GM18502 (cell line): Measurements from ENCODE around the gene SUSD1.
"Not testable (repeated sequence)": the region's sequence is repeated elsewhere in the genome, so short reads cannot be mapped to it uniquely, and the experiment has no call there.

Experiments
- ATAC-seq: cut with Tn5 transposase; IDR thresholded peaks from one replicate; pipeline ENCODE4 v1.9.1; 2021; ENCODE audit warnings: mild to moderate bottlenecking; ENCODE audit not compliant: unreplicated experiment, poor library complexity

SUSD1 gene

DNA sequence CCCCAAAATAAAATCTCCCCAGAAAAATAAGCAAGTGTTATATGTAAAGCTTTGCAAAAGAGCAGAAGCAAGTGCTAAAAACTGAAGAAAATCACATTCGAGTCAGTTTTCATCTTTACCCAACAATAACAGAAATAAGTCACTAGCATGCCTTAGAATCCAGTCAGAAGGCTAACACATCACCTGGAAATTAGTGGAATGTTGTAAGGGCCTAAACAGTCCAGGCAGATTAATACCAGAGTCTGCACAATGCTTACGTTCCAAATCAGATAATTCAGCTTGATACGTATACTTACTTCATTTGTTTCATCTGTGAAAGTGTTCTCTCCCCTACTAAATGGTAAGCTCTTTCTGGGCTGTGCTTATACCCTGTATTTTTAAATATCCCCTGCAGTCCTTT, 42.7 kb downstream of the SUSD1 start:
- ATAC-seq, result no peak

DNA sequence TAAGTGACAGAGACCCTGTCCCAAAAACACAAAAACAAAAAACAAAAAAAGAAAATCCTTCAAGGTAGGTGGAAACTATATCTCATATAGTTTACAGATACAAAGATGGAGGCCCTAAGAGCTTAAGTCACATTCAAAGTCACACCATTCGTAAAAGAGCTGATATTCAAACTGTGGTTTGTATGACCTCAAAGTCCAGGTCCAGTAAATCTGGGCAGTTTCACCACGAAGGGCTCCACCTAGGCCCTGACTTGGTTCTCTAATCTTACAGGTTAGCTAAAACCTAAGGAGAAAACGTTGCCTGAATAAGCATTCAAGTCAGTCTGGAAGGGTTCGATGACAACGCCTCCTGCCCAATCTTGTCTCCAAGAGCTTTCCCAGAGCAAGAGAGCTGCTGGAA, 44.1 kb downstream of the SUSD1 start:
- ATAC-seq, result no peak

- no peak for ATAC-seq
Observed at GRCh38 chr9:112130347-112130746, 44.8 kb downstream of the SUSD1 start.

DNA sequence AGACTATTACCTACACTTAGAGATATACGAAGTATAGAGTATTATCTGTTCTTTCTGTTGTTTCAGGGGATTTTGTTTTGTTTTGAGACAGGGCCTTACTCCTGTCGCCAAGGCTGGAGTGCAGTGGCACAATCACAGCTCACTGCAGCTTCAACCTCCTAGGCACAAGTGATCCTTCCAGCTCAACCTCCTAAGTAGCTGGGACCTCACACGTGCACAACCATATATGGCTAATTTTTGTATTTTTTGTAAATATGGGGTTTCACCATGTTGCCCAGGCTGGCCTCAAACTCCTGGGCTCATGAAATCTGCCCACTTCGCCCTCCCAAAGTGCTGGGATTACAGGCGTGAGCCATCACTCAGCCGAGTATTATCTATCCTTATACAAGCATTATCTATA, 45.9 kb downstream of the SUSD1 start:
- no peak for ATAC-seq

DNA sequence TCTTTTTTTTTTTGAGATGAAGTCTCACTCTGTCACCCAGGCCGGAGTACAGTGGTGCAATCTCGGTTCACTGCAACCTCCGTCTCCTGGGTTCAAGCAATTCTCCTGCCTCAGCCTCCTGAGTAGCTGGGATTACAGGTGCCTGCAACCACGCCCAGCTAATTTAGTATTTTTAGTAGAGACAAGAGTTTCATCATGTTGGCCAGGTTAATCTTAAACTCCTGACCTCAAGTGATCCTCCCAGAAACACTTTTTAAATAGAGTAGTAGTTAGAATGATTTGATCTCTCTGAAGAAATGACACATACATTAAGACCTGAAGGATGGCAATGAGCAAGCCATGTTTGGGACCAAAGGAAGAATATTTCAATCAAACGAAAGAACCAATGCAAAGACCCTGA, 46.7 kb downstream of the SUSD1 start:
- ATAC-seq, result not testable (repeated sequence)

DNA sequence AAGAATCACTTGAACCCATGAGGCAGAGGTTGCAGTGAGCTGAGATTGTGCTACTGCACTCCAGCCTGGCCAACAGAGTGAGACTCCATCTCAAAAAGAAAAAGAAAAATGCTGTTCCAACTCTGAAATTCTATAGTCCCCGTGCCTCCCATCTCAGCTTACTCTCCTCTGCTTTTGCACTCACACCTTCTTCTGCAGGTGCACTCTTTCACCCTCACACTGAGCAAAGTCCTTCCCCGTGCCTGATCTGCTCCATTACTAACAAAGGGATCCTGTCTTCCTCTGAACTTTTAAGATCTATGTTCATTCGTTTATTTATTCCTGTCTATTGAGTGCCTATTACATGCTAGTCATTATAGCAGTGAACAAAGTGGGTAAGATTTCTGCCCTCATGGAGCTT, 47.8 kb downstream of the SUSD1 start:
- no peak for ATAC-seq

DNA sequence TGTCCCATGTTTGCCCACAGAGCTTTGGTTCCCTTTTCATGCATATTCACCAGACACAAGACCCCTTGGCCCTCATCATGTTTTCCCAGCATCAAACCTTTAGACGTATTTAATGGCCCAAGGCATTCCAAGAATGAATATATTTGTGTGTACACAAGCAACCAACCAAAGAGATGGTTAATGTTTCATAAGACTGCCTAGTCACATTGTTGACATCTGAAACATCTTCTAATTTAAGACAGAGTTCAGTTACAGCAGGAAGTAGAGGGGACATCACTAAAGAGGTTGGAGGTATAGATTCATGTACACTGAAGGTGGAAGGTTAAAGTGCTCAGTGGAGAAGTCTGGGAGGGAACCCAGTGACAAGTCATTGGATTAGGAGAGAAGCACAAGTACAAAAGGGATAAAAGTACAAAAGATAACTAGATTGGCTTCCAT, 49.1 kb downstream of the SUSD1 start:
- ATAC-seq, result no peak

DNA sequence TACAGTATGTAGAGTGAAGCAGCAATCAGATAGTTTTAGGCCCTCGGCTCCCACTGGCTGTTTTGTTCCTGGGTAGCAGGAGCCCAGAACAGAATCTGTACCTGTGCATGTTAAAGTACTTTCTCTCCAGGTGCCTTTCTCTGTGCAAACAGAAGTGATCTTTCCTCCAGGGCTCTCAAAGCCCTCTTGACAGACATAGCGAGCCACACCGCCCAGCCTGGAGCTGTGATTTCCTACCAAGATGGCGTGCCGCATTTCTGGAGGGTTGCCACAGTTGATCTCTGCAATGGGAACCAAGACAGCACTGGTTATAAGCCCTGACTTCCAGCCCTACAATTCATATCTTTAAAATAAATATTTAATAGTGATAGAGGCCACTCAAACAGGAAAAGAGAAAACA, 50.9 kb downstream of the SUSD1 start:
- no peak for ATAC-seq

GRCh38 chr9:112121633-112122032, 53.5 kb downstream of the SUSD1 start:
- no peak for ATAC-seq

- no peak for ATAC-seq
Observed at GRCh38 chr9:112120439-112120925, 54.6 kb downstream of the SUSD1 start.

DNA sequence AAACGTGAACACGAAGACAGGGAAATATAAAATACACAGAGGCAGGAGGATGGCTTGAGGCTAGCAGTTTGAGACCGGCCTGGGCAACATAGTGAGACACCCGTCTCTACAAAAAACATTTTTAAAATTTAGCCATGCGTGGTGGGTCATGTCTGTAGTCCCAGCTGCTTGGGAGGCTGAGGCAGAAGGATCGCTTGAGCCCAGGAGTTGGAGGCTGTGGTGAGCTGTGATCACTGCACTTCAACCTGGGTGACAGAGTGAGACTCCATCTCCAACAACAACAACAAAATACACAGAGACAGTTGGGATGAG, 55.1 kb downstream of the SUSD1 start:
- ATAC-seq, result no peak

- ATAC-seq, result no peak
Observed at GRCh38 chr9:112119225-112120029, 55.7 kb downstream of the SUSD1 start.

- ATAC-seq, result no peak
Observed at GRCh38 chr9:112118009-112118408, 57.1 kb downstream of the SUSD1 start.

GRCh38 chr9:112115970-112116753, 58.9 kb downstream of the SUSD1 start:
- ATAC-seq, result no peak

- ATAC-seq, result no peak
Observed at GRCh38 chr9:112115109-112115508, 60.0 kb downstream of the SUSD1 start.

DNA sequence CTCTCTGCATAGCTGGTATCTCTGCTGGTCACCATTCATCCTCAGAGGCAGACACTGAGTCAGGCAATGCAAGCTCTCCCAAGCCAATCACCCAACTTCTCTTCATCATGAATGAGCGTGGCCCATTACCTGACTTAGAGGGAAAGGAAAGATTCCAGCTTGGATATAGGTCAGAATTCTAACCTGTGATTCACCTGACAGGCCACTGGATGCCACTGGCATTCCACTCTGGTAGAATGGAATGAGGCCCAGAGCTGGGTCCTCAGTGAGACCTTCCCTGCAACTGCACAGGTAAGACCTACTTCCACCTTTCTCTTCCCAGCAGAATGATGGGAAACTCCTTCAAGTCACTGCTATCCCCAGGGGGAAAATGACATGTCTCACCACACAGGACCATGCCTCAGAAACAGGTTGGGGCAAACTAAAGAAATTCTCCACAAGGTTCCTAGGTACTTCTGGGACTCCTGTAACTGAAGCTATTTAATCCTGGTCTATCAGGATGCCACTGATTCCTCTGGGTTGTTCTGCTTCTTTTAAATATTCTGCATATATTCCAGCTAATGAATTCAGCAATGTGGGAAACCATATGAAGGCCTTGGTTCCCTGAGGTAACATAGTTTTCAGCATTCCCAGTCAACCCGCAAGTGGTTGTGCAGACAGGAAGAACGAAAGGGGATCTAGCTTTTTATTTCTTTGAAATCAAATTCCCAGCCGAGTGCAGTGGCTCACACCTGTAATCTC, 62.0 kb downstream of the SUSD1 start:
- ATAC-seq, result no peak

DNA sequence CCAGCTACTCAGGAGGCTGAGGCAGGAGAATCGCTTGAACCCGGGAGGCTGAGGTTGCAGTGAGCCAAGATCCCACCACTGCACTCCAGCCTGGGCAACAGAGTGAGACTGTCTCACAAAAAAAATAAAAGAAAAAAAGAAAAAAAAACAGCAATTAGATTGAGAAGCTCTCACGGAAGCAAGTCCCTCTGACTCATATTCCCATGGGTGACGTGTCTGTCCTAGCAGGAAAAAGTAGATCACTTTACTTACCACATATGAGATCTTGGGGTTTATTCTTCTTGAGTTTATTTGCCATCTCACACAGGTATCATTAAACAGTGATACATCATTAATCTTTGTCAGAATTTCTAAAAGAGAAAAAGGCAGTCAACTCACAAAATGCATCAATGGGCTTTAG, 62.6 kb downstream of the SUSD1 start:
- ATAC-seq, result no peak

DNA sequence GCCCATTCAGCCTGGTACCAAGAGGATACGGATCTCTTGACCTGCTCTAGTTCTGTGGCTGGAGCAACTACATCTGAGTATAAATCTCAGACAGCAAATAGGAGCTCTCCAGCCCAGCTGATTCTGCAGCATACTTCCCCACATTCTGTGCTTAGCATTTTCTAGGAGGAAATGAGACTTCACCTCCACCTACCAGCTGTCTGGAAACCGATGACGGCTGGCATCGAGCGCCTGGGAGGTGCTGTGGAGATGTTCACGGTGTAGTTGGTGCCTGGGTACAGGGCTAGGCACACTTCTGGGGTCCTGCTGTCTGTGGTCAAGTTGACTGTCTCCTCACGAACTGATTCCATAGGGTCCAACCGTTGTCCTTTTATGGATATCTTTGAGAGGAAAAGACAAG, 63.6 kb downstream of the SUSD1 start:
- no peak for ATAC-seq

DNA sequence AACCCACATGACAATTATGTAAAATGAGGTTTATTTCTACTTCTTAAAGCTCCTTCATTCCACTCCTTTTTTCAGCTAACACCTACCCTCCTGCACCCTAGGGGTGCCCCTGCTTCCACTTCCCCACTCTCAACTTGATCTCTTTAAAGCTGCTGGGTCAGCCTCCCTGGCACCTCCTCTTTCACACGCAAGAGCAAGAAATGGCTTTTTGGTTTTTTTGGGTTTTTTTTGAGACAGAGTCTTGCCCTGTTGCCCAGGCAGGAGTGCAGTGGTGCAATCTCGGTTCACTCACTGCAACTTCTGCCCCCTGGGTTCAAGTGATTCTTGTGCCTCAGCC, 64.4 kb downstream of the SUSD1 start:
- ATAC-seq, result no peak

GRCh38 chr9:112110094-112110776, 64.9 kb downstream of the SUSD1 start:
- no peak for ATAC-seq

- ATAC-seq, result no peak
Observed at GRCh38 chr9:112104901-112105300, 70.2 kb downstream of the SUSD1 start.
